OCI-LY7 (cell line): ENCODE measurements around the gene GABRG3. TPM values are rescaled to one million over a fixed set of nuclear protein-coding genes. Genes with fewer than 3 reads are reported as not detected.

ENCODE experiments used
- BruUV-seq: library from RNA; stranded (reverse); fragments of 400-500 nt; replicated peaks from 2 replicates; lab custom pipeline; 2021; lab: Mats Ljungman, UMichigan
- CTCF ChIA-PET: fragments of 300-600 bp; sonication (Branson Sonifier 250); formaldehyde crosslinking; loops from one replicate; lab custom pipeline; 2022; ENCODE audit warnings: antibody characterized with exemption; ENCODE audit not compliant: unreplicated experiment; lab: Charles Lee
- POLR2A ChIA-PET: fragments of 300-600 bp; sonication (Branson Sonifier 250); formaldehyde crosslinking; loops from one replicate; lab custom pipeline; 2022; ENCODE audit warnings: antibody characterized with exemption; lab: Charles Lee
- DNase-seq: peaks from one replicate; pipeline ENCODE4 v3.0.0-alpha.2; 2015; ENCODE audit warnings: low spot score
- H2AFZ ChIP-seq: fragments of 200-600 bp; sonication (generic), shearing (Covaris generic); 2 replicates; pipeline ENCODE4 v1.6.1; 2014; ENCODE audit warnings: mild to moderate bottlenecking, antibody characterized with exemption, low read length, moderate library complexity
- H3K27ac ChIP-seq: fragments of 200-600 bp; sonication (generic); 2 replicates; pipeline ENCODE4 v1.5.1; 2014; ENCODE audit warnings: mixed run types, low read depth, mild to moderate bottlenecking, moderate library complexity, low read length, inconsistent platforms; ENCODE audit not compliant: poor library complexity, severe bottlenecking
- H3K36me3 ChIP-seq: fragments of 200-600 bp; sonication (generic); 2 replicates; pipeline ENCODE4 v1.6.1; 2014; ENCODE audit warnings: mild to moderate bottlenecking, antibody characterized with exemption, low read length, moderate library complexity, mixed read lengths; ENCODE audit not compliant: insufficient read depth
- H3K4me1 ChIP-seq: fragments of 200-600 bp; sonication (generic); 2 replicates; pipeline ENCODE4 v1.5.1; 2014; ENCODE audit warnings: mild to moderate bottlenecking, low read length; ENCODE audit not compliant: insufficient read depth, poor library complexity, severe bottlenecking
- H3K4me2 ChIP-seq: fragments of 200-600 bp; sonication (generic); 2 replicates; pipeline ENCODE4 v1.6.1; 2014; ENCODE audit warnings: mild to moderate bottlenecking, low read length
- H3K4me3 ChIP-seq: fragments of 200-600 bp; sonication (generic); 2 replicates; pipeline ENCODE4 v1.5.1; 2014; ENCODE audit warnings: mild to moderate bottlenecking, low read depth, low read length; ENCODE audit not compliant: poor library complexity, severe bottlenecking
- H3K79me2 ChIP-seq: fragments of 200-600 bp; sonication (generic); 2 replicates; pipeline ENCODE4 v1.6.1; 2016; ENCODE audit warnings: low read depth, mild to moderate bottlenecking, low read length, moderate library complexity, mixed read lengths; ENCODE audit not compliant: insufficient read depth
- H3K9me2 ChIP-seq: fragments of 200-600 bp; sonication (generic); 2 replicates; pipeline ENCODE4 v1.6.1; 2016; ENCODE audit warnings: mild to moderate bottlenecking, low read length, mixed read lengths; ENCODE audit not compliant: insufficient read depth
- H3K9me3 ChIP-seq: fragments of 200-600 bp; sonication (generic); 2 replicates; pipeline ENCODE4 v1.6.1; 2014; ENCODE audit warnings: mild to moderate bottlenecking, mixed run types, low read length, mixed read lengths
- H4K20me1 ChIP-seq: fragments of 200-600 bp; sonication (generic); 2 replicates; pipeline ENCODE4 v1.6.1; 2014; ENCODE audit warnings: mild to moderate bottlenecking, antibody characterized with exemption, low read length, moderate library complexity, mixed read lengths; ENCODE audit not compliant: insufficient read depth
- CTCF ChIP-seq: fragments of 200-600 bp; sonication (generic); conservative IDR thresholded peaks from 2 replicates; pipeline ENCODE4 v1.5.1; 2014; ENCODE audit warnings: mild to moderate bottlenecking, antibody characterized with exemption, low read length, moderate library complexity, mixed read lengths
- EZH2phosphoT487 ChIP-seq: fragments of 200-600 bp; sonication (generic); IDR thresholded peaks from 2 replicates; pipeline ENCODE4 v1.6.1; 2018; ENCODE audit warnings: low read depth, borderline replicate concordance, mild to moderate bottlenecking, mixed run types, antibody characterized with exemption, low read length, moderate library complexity, mixed read lengths
- intact Hi-C: fragments of 100-400 bp; cut with micrococcal nuclease; formaldehyde crosslinking; loops from one replicate; pipeline ENCODE4 v1.10.0; 2022; ENCODE audit not compliant: unreplicated experiment
- total RNA-seq, 2 experiments: library from RNA; depleted of rRNA in 1 of 2; stranded (reverse); fragments of >200 nt in 1 of 2; shearing (Covaris generic) in 1 of 2; gene quantifications; 2 replicates each; pipeline ENCODE4 v1.2.3, GENCODE V29; 2014 to 2022

Gene GABRG3
- total RNA-seq, 2 experiments from 2014 or later: not detected

GRCh38 chr15:27124287-27124871, 153.4 kb downstream of the GABRG3 start:
- intact Hi-C loops: no loop called here
- ChIA-PET POLR2A (no interaction called here), CTCF (no interaction called here)
- Histone ChIP-seq H3K4me1 (no peaks in the 10 kb centered on the region), H3K9me2 (no peaks in the 10 kb centered on the region), H4K20me1 (no peaks in the 10 kb centered on the region), H3K27ac (no peak overlapping the region), H3K4me2 (no peak overlapping the region), H3K9me3 (no peaks in the 10 kb centered on the region), H3K79me2 (no peaks in the 10 kb centered on the region), H3K36me3 (no peaks in the 10 kb centered on the region), H2AFZ (no peak overlapping the region), H3K4me3 (no peak overlapping the region)
- no TSS peak for BruUV-seq
- TF ChIP-seq EZH2phosphoT487 (no peak), CTCF (no peak)
- no peak for DNase-seq

GRCh38 chr15:27125185-27125584, 154.2 kb downstream of the GABRG3 start:
- no peaks in the 10 kb centered on the region for H3K79me2 ChIP-seq

More at GRCh38 chr15:27125185-27125584, 154.2 kb downstream of the GABRG3 start:
- H3K4me1 ChIP-seq: no peaks in the 10 kb centered on the region
- no peak for DNase-seq
- H3K4me2 ChIP-seq: no peak overlapping the region
- H3K36me3 ChIP-seq: no peaks in the 10 kb centered on the region
- no TSS peak for BruUV-seq
- H3K9me3 ChIP-seq: no peaks in the 10 kb centered on the region
- CTCF ChIA-PET: no interaction called here
- TF ChIP-seq EZH2phosphoT487: no peak
- no peak for TF ChIP-seq CTCF
- no peaks in the 10 kb centered on the region for H3K9me2 ChIP-seq
- intact Hi-C loops: no loop called here
- H3K4me3 ChIP-seq: no peak overlapping the region
- POLR2A ChIA-PET: no interaction called here
- H2AFZ ChIP-seq: no peak overlapping the region
- no peak overlapping the region for H3K27ac ChIP-seq
- H4K20me1 ChIP-seq: no peaks in the 10 kb centered on the region
